HEK293 (cell line): ENCODE data around the gene SLC39A11.
A peak's percentile ranks its signal among the peaks of the same experiment; 100 is the strongest.

ENCODE experiments used
- CTCF ChIA-PET: fragments of 350-600 bp; formaldehyde crosslinking; extraction: SDS; loops from one replicate; lab custom pipeline; 2021; ENCODE audit warnings: antibody characterized with exemption; lab: Yijun Ruan, JAX
- POLR2A ChIA-PET: fragments of 300-600 bp; formaldehyde crosslinking; extraction: SDS; loops from one replicate; lab custom pipeline; 2020; ENCODE audit warnings: antibody characterized with exemption, inconsistent platforms; lab: Yijun Ruan, JAX
- H3K27ac ChIP-seq: fragments of 200-500 bp; sonication (Bioruptor generic); 2 replicates; pipeline ENCODE4 v1.5.1; 2014; ENCODE audit warnings: low read depth, low read length, control low read depth, inconsistent platforms; ENCODE audit errors: extremely low read depth
- H3K36me3 ChIP-seq, 2 experiments: fragments of 200-500 bp in 1 of 2; sonication (Bioruptor generic) in 1 of 2; 1 replicate in 1 of 2; 2 replicates in 1 of 2; pipeline ENCODE4 v1.5.1; 2014 to 2017; ENCODE audit warnings: inconsistent platforms in 2 of 2, low read length in 2 of 2; ENCODE audit not compliant: control insufficient read depth in 2 of 2, insufficient read depth in 1 of 2
- H3K4me1 ChIP-seq: fragments of 200-500 bp; sonication (Bioruptor generic); 2 replicates; pipeline ENCODE4 v1.5.1; 2014; ENCODE audit warnings: mild to moderate bottlenecking, low read length, inconsistent platforms; ENCODE audit not compliant: control insufficient read depth, insufficient read depth
- H3K4me3 ChIP-seq: 2 replicates; pipeline ENCODE4 v1.5.1; 2011; ENCODE audit warnings: low read depth, mild to moderate bottlenecking, control low read depth, low read length, moderate library complexity
- H3K9me3 ChIP-seq: fragments of 200-500 bp; sonication (Bioruptor generic); 2 replicates; pipeline ENCODE4 v1.5.1; 2014; ENCODE audit warnings: low read depth, low read length, inconsistent platforms; ENCODE audit not compliant: control insufficient read depth, insufficient read depth
- BCL11A ChIP-seq: fragments of 450-650 bp; formaldehyde crosslinking; IDR thresholded peaks from 2 replicates; pipeline ENCODE4 v1.5.1; 2016; ENCODE audit warnings: low read depth, missing biosample characterization, missing genetic modification characterization
- GLIS1 ChIP-seq: fragments of 450-650 bp; formaldehyde crosslinking; IDR thresholded peaks from 2 replicates; pipeline ENCODE4 v1.5.1; 2016; ENCODE audit warnings: missing biosample characterization, missing genetic modification characterization
- HOXA7 ChIP-seq: sonication (generic); formaldehyde crosslinking; IDR thresholded peaks from 2 replicates; pipeline ENCODE4 v1.8.1; 2022; ENCODE audit warnings: missing genetic modification reagents, borderline replicate concordance
- KLF7 ChIP-seq: fragments of 450-650 bp; formaldehyde crosslinking; IDR thresholded peaks from 2 replicates; pipeline ENCODE4 v1.5.1; 2016; ENCODE audit warnings: missing biosample characterization, missing genetic modification characterization, borderline replicate concordance
- KLF8 ChIP-seq: fragments of 450-650 bp; formaldehyde crosslinking; IDR thresholded peaks from 2 replicates; pipeline ENCODE4 v1.5.1; 2016; ENCODE audit warnings: missing biosample characterization, missing genetic modification characterization
- KLF9 ChIP-seq: fragments of 450-650 bp; formaldehyde crosslinking; IDR thresholded peaks from 2 replicates; pipeline ENCODE4 v1.5.1; 2016; ENCODE audit warnings: missing biosample characterization, missing genetic modification characterization, low read depth
- MEIS1 ChIP-seq: sonication (generic); formaldehyde crosslinking; IDR thresholded peaks from 2 replicates; pipeline ENCODE4 v1.8.1; 2022; ENCODE audit warnings: missing genetic modification reagents, mild to moderate bottlenecking, borderline replicate concordance
- PRDM1 ChIP-seq: fragments of 450-650 bp; formaldehyde crosslinking; IDR thresholded peaks from 2 replicates; pipeline ENCODE4; 2016; ENCODE audit warnings: missing biosample characterization, missing genetic modification characterization
- PRDM10 ChIP-seq: fragments of 450-650 bp; formaldehyde crosslinking; IDR thresholded peaks from 2 replicates; pipeline ENCODE4 v1.5.1; 2016; ENCODE audit warnings: missing biosample characterization, missing genetic modification characterization
- SCRT2 ChIP-seq: fragments of 450-650 bp; formaldehyde crosslinking; IDR thresholded peaks from 2 replicates; pipeline ENCODE4 v1.5.1; 2016; ENCODE audit warnings: missing biosample characterization, missing genetic modification characterization
- SP2 ChIP-seq: fragments of 450-650 bp; formaldehyde crosslinking; IDR thresholded peaks from 2 replicates; pipeline ENCODE4 v1.5.1; 2016; ENCODE audit warnings: missing biosample characterization, missing genetic modification characterization
- TCF7L2 ChIP-seq: IDR thresholded peaks from 2 replicates; pipeline ENCODE4 v1.6.1; 2011; ENCODE audit warnings: low read depth, mild to moderate bottlenecking, inconsistent platforms, low read length, moderate library complexity, borderline replicate concordance
- ZBTB21 ChIP-seq: fragments of 450-650 bp; formaldehyde crosslinking; IDR thresholded peaks from 2 replicates; pipeline ENCODE4 v1.5.1; 2017; ENCODE audit warnings: missing biosample characterization, missing genetic modification characterization
- ZNF157 ChIP-seq: fragments of 450-650 bp; formaldehyde crosslinking; IDR thresholded peaks from 2 replicates; pipeline ENCODE4 v1.5.1; 2016; ENCODE audit warnings: missing biosample characterization, missing genetic modification characterization
- ZNF184 ChIP-seq: fragments of 450-650 bp; IDR thresholded peaks from 2 replicates; pipeline ENCODE4 v1.5.1; 2018; ENCODE audit warnings: missing biosample characterization, mild to moderate bottlenecking, missing genetic modification characterization
- ZNF2 ChIP-seq: fragments of 450-650 bp; formaldehyde crosslinking; IDR thresholded peaks from 2 replicates; pipeline ENCODE4 v1.5.1; 2016; ENCODE audit warnings: missing biosample characterization, missing genetic modification characterization
- ZNF24 ChIP-seq: fragments of 450-650 bp; formaldehyde crosslinking; IDR thresholded peaks from 2 replicates; pipeline ENCODE4 v1.5.1; 2016; ENCODE audit warnings: missing biosample characterization, missing genetic modification characterization
- ZNF248 ChIP-seq: fragments of 450-650 bp; formaldehyde crosslinking; IDR thresholded peaks from 2 replicates; pipeline ENCODE4 v1.5.1; 2017; ENCODE audit warnings: missing biosample characterization, missing genetic modification characterization
- ZNF354C ChIP-seq: fragments of 450-650 bp; formaldehyde crosslinking; IDR thresholded peaks from 2 replicates; pipeline ENCODE4 v1.5.1; 2016; ENCODE audit warnings: missing biosample characterization, missing genetic modification characterization, low read depth, borderline replicate concordance
- ZNF404 ChIP-seq: fragments of 450-650 bp; formaldehyde crosslinking; IDR thresholded peaks from 2 replicates; pipeline ENCODE4 v1.5.1; 2017; ENCODE audit warnings: missing biosample characterization, missing genetic modification characterization
- ZNF416 ChIP-seq: fragments of 450-650 bp; formaldehyde crosslinking; IDR thresholded peaks from 2 replicates; pipeline ENCODE4 v1.5.1; 2016; ENCODE audit warnings: missing biosample characterization, missing genetic modification characterization
- ZNF529 ChIP-seq: fragments of 450-650 bp; formaldehyde crosslinking; IDR thresholded peaks from 2 replicates; pipeline ENCODE4 v1.5.1; 2017; ENCODE audit warnings: missing genetic modification characterization, missing biosample characterization; ENCODE audit not compliant: insufficient replicate concordance
- ZNF544 ChIP-seq: fragments of 450-650 bp; formaldehyde crosslinking; IDR thresholded peaks from 2 replicates; pipeline ENCODE4 v1.5.0; 2017; ENCODE audit warnings: missing biosample characterization, missing genetic modification characterization
- ZNF585B ChIP-seq: fragments of 450-650 bp; formaldehyde crosslinking; IDR thresholded peaks from 2 replicates; pipeline ENCODE4 v1.5.1; 2016; ENCODE audit warnings: missing biosample characterization, missing genetic modification characterization
- ZNF624 ChIP-seq: fragments of 450-650 bp; formaldehyde crosslinking; IDR thresholded peaks from 2 replicates; pipeline ENCODE4 v1.5.1; 2017; ENCODE audit warnings: missing biosample characterization, missing genetic modification characterization
- ZNF76 ChIP-seq: fragments of 450-650 bp; formaldehyde crosslinking; IDR thresholded peaks from 2 replicates; pipeline ENCODE4; 2016; ENCODE audit warnings: low read depth, missing biosample characterization, missing genetic modification characterization, borderline replicate concordance
- ZNF768 ChIP-seq: fragments of 450-650 bp; formaldehyde crosslinking; IDR thresholded peaks from 2 replicates; pipeline ENCODE4 v1.5.1; 2018; ENCODE audit warnings: missing biosample characterization, mild to moderate bottlenecking, missing genetic modification characterization
- ZSCAN23 ChIP-seq: fragments of 450-650 bp; formaldehyde crosslinking; IDR thresholded peaks from 2 replicates; pipeline ENCODE4 v1.5.1; 2016; ENCODE audit warnings: missing biosample characterization, missing genetic modification characterization
- ZSCAN30 ChIP-seq: fragments of 450-650 bp; IDR thresholded peaks from 2 replicates; pipeline ENCODE4 v1.5.1; 2018; ENCODE audit warnings: missing biosample characterization, mild to moderate bottlenecking, missing genetic modification characterization, moderate library complexity
- ZXDB ChIP-seq: fragments of 450-650 bp; formaldehyde crosslinking; IDR thresholded peaks from 2 replicates; pipeline ENCODE4 v1.5.1; 2016; ENCODE audit warnings: missing biosample characterization, missing genetic modification characterization
- TF ChIP-seq, protein P1 (sequence below): fragments of 450-650 bp; formaldehyde crosslinking; IDR thresholded peaks from 2 replicates; pipeline ENCODE4 v1.5.1; 2017; ENCODE audit warnings: missing biosample characterization, mild to moderate bottlenecking, missing genetic modification characterization, moderate library complexity
- TF ChIP-seq, protein P2 (sequence below): fragments of 450-650 bp; IDR thresholded peaks from 2 replicates; pipeline ENCODE4 v1.5.1; 2018; ENCODE audit warnings: missing biosample characterization, mild to moderate bottlenecking, missing genetic modification characterization

Gene SLC39A11, protein sequence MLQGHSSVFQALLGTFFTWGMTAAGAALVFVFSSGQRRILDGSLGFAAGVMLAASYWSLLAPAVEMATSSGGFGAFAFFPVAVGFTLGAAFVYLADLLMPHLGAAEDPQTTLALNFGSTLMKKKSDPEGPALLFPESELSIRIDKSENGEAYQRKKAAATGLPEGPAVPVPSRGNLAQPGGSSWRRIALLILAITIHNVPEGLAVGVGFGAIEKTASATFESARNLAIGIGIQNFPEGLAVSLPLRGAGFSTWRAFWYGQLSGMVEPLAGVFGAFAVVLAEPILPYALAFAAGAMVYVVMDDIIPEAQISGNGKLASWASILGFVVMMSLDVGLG

DNA sequence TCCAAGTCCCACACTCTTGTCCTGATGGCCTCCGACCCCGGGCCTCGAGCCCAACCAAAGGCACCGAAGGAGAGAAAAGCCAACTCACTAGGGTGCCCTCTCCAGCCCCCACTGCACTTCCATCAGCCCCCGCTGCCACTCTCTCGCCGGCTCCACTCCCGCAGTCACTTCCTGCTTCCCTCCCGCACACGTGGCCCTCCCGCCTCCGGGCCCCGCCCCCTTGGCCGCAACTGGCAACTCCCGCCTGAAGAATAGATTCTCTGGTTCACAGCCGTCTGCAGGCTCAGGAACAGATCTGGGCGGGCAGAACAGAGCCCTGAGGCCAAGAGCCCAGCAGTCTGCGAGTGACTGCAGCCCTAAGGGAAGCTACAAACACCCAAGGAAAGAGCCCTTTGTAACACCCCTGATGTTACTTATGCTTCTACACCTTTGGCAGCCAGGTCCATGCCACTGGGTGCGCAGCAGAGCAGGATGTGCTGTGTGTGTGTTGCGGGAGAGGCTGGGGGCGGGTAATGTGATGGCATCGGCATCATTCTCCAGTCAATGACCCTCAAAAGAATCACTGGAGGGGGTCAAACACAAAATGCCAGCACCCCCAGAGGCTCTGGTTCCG lies at the start of gene SLC39A11:
Gene SLC39A11, minus strand, starts transcription at position 166 of the 613 bp plus-strand sequence. CDS start 3,924 bp downstream, outside the sequence.
- Histone ChIP-seq H3K36me3 (peaks cover under 1 to 2% of the 10 kb centered on the region in 2 experiments; a peak in 1 of 3 replicates), H3K9me3 (no peaks in the 10 kb centered on the region), H3K4me1 (peaks cover 6% of the 10 kb centered on the region), H3K27ac (no peak within 1 kb of the TSS; the same call in 1 of the 2 replicates), H3K4me3 (peak within 1 kb of the TSS; percentile 71)
- POLR2A ChIA-PET, result interaction anchor here (0.5 kb wide), 1 partner anchor 146 kb away, joined by 3 read pairs; no protein-coding TSS in a partner anchor
- CTCF ChIA-PET, result interaction anchor here (0.5 to 1.2 kb wide), 2 partner anchors 64 to 366 kb away, joined by 3 to 4 read pairs; no protein-coding TSS in a partner anchor
- TF ChIP-seq ZNF544 (tag by site-specific recombination) (no peak), ZNF248 (tag by site-specific recombination) (no peak), GLIS1 (tag by site-specific recombination) (peak; percentile 76), ZNF768 (tag by site-specific recombination) (no peak), ZSCAN30 (tag by site-specific recombination) (peak; percentile 93), ZNF529 (tag by site-specific recombination) (no peak), ZNF354C (tag by site-specific recombination) (no peak), MEIS1 (CRISPR knock-in tag) (no peak), ZSCAN23 (tag by site-specific recombination) (0 out of 2 replicates have a peak, but pooled peaks have one; percentile 45), ZNF24 (tag by site-specific recombination) (peak; percentile 81), ZNF416 (tag by site-specific recombination) (no peak), PRDM10 (tag by site-specific recombination) (peak; percentile 69), ZNF184 (tag by site-specific recombination) (no peak), BCL11A (peak; percentile 40; the same call in 1 of the 2 replicates), ZNF624 (tag by site-specific recombination) (no peak), ZNF404 (tag by site-specific recombination) (no peak), ZNF157 (tag by site-specific recombination) (no peak), SCRT2 (tag by site-specific recombination) (peak; percentile 32; the same call in 1 of the 2 replicates), KLF7 (tag by site-specific recombination) (peak; percentile 72; the same call in 1 of the 2 replicates), PRDM1 (tag by site-specific recombination) (peak; percentile 76), ZNF585B (tag by site-specific recombination) (no peak), ZXDB (tag by site-specific recombination) (no peak), ZBTB21 (0 out of 2 replicates have a peak, but pooled peaks have one; percentile 12), TCF7L2 (no peak), KLF9 (peak; percentile 99), KLF8 (tag by site-specific recombination) (peak; percentile 95), HOXA7 (CRISPR knock-in tag) (no peak), SP2 (tag by site-specific recombination) (peak; percentile 92), ZNF76 (tag by site-specific recombination) (peak; percentile 72; the same call in 1 of the 2 replicates), ZNF2 (tag by site-specific recombination) (peak; percentile 72)
- TF ChIP-seq, protein P1, sequence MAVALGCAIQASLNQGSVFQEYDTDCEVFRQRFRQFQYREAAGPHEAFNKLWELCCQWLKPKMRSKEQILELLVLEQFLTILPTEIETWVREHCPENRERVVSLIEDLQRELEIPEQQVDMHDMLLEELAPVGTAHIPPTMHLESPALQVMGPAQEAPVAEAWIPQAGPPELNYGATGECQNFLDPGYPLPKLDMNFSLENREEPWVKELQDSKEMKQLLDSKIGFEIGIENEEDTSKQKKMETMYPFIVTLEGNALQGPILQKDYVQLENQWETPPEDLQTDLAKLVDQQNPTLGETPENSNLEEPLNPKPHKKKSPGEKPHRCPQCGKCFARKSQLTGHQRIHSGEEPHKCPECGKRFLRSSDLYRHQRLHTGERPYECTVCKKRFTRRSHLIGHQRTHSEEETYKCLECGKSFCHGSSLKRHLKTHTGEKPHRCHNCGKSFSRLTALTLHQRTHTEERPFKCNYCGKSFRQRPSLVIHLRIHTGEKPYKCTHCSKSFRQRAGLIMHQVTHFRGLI, result peak; percentile 53
- TF ChIP-seq, protein P2, sequence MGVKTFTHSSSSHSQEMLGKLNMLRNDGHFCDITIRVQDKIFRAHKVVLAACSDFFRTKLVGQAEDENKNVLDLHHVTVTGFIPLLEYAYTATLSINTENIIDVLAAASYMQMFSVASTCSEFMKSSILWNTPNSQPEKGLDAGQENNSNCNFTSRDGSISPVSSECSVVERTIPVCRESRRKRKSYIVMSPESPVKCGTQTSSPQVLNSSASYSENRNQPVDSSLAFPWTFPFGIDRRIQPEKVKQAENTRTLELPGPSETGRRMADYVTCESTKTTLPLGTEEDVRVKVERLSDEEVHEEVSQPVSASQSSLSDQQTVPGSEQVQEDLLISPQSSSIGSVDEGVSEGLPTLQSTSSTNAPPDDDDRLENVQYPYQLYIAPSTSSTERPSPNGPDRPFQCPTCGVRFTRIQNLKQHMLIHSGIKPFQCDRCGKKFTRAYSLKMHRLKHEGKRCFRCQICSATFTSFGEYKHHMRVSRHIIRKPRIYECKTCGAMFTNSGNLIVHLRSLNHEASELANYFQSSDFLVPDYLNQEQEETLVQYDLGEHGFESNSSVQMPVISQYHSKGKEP, result no peak
